Activated T-cell treated with anti-CD3 and anti-CD28 coated beads, Interleukin-2, amount 50 U/mL, for 1 hour (primary cell): ENCODE data around the gene APP.
"Not testable (repeated sequence)": the region's sequence is repeated elsewhere in the genome, so short reads cannot be mapped to it uniquely, and the experiment has no call there.

Experiments used
- DNase-seq: peaks from one replicate; pipeline ENCODE4 v3.0.0-alpha.2; 2020

The APP gene

GRCh38 chr21:26060335-26061115 lies 110.0 kb downstream of the APP start:
- DNase-seq, result no peak

GRCh38 chr21:26057477-26058170 lies 112.9 kb downstream of the APP start:
- no peak for DNase-seq

GRCh38 chr21:26055841-26056264 lies 114.7 kb downstream of the APP start:
- DNase-seq, result no peak

GRCh38 chr21:26055010-26055409 lies 115.6 kb downstream of the APP start:
- DNase-seq, result no peak

- no peak for DNase-seq
Observed at GRCh38 chr21:26052057-26052456, 118.5 kb downstream of the APP start.

- DNase-seq, result no peak
Observed at GRCh38 chr21:26050857-26051256, 119.7 kb downstream of the APP start.

GRCh38 chr21:26049803-26050202 lies 120.8 kb downstream of the APP start:
- DNase-seq, result no peak

GRCh38 chr21:26047279-26047967 lies 123.1 kb downstream of the APP start:
- DNase-seq, result no peak

- no peak for DNase-seq
Observed at GRCh38 chr21:26043891-26044290, 126.7 kb downstream of the APP start.

- DNase-seq, result no peak
Observed at GRCh38 chr21:26042181-26042876, 128.2 kb downstream of the APP start.

GRCh38 chr21:26041431-26042180 lies 129.0 kb downstream of the APP start:
- DNase-seq, result no peak

GRCh38 chr21:26036916-26037315 lies 133.7 kb downstream of the APP start:
- no peak for DNase-seq

GRCh38 chr21:26032263-26032662 lies 138.3 kb downstream of the APP start:
- no peak for DNase-seq

GRCh38 chr21:26028183-26028582 lies 142.4 kb downstream of the APP start:
- no peak for DNase-seq

GRCh38 chr21:26027696-26028095 lies 142.9 kb downstream of the APP start:
- DNase-seq, result no peak

GRCh38 chr21:26025536-26026512 lies 144.7 kb downstream of the APP start:
- no peak for DNase-seq

- not testable (repeated sequence) for DNase-seq
Observed at GRCh38 chr21:26023406-26023805, 147.2 kb downstream of the APP start.

GRCh38 chr21:26022598-26023337 lies 147.8 kb downstream of the APP start:
- DNase-seq, result not testable (repeated sequence)

GRCh38 chr21:26020510-26020909 lies 150.1 kb downstream of the APP start:
- no peak for DNase-seq

- no peak for DNase-seq
Observed at GRCh38 chr21:26020081-26020480, 150.5 kb downstream of the APP start.
